DOHH2 (cell line): Measurements from ENCODE around the gene LHFPL6.

Experiments used
- CTCF ChIP-seq: fragments of 200-600 bp; sonication (generic); IDR thresholded peaks from one replicate; pipeline ENCODE4 v1.5.1; 2014; ENCODE audit warnings: antibody characterized with exemption, mild to moderate bottlenecking, low read depth, low read length; ENCODE audit not compliant: poor library complexity, severe bottlenecking
- EZH2phosphoT487 ChIP-seq: fragments of 200-600 bp; sonication (generic); IDR thresholded peaks from 2 replicates; pipeline ENCODE4 v1.6.1; 2017; ENCODE audit warnings: borderline replicate concordance, mild to moderate bottlenecking, antibody characterized with exemption, low read length, moderate library complexity, mixed read lengths

GRCh38 chr13:39530916-39531315 is 72.1 kb downstream of the LHFPL6 start:
- TF ChIP-seq CTCF (no peak), EZH2phosphoT487 (no peak)
